Measurements from ENCODE around the gene SNRPA1.

SNRPA1 gene

DNA sequence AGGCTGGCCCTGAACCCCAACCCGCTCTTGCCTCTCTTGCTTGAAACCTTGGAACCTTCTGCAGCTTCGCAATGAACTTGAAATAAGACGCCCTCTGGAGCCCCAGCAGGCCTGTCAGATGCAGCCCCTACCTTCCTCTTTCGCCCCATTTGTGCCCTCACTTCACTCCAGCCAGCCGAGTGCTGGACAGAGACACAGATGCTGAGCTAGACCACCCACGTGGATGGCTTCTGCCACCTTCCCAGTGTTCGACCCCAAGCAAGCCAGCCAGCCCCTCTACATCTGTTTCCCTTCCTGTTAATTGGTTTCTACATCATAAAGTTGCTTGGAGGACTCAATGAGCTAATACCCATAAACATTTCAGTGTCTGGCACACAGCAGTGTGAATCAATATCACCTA lies 23.8 kb upstream of the SNRPA1 start:
- no peak for DNase-seq (ENCODE audit: low read depth in 2 of 2)

DNA sequence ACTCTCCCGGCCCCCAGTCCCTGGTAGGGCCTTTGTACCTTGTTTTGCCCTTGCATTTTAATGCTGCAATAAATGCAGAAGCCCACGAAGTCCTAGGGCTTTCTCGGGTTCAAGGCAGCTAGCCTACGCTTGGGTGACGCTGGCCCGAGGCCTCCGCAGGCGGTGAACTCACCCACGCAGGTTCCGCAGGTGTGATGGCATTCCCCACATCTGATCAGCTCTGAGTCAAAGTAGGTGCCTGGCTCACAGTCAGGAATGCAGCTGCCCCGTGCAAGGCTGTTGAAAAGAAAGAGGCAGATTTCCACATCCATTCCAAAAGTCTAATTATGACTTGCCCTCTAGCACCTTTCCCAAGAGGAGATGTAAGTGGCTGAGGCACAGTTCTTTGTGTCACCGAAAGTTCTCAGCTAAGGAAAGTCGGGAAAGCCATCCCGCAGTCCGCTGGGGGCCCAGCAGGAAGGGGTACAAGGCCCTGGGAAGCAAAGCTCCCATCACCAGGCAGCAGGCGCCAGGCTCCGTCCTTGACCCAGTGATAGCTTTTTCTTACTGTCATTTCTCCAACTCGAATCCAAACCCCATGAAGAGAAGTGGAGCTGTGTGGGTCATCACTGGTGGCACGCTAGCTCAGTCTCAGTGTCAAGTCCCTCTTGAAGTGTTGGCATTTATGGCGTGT lies 23.2 kb upstream of the SNRPA1 start:
- DNase-seq (ENCODE audit: low read depth in 2 of 2): no peak

- DNase-seq (ENCODE audit: low read depth in 2 of 2): no peak
Observed at GRCh38 chr15:101317336-101317872, 22.4 kb upstream of the SNRPA1 start.

DNA sequence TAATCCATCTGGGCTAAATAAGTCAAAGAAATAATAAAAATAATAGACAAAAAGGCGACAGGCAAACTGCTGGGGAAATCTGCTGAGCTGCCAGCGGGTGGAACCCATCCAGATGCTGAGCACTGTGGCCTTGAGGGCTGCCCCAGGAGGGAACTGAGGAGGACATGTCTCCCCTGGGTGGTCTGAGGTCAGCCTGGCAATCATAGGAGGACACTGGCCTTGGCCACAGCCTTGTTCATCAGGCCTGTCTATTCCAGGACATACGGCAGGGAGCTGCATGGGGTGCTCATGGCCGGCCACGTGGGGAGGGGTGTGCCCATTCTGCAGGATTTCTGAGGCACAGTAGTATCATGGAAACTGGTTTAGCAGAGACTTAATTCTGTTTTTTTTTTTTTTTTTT lies 21.5 kb upstream of the SNRPA1 start:
- DNase-seq (ENCODE audit: low read depth in 2 of 2): no peak

- no peak for DNase-seq (ENCODE audit: low read depth in 2 of 2)
Observed at GRCh38 chr15:101315736-101316135, 20.7 kb upstream of the SNRPA1 start.

DNA sequence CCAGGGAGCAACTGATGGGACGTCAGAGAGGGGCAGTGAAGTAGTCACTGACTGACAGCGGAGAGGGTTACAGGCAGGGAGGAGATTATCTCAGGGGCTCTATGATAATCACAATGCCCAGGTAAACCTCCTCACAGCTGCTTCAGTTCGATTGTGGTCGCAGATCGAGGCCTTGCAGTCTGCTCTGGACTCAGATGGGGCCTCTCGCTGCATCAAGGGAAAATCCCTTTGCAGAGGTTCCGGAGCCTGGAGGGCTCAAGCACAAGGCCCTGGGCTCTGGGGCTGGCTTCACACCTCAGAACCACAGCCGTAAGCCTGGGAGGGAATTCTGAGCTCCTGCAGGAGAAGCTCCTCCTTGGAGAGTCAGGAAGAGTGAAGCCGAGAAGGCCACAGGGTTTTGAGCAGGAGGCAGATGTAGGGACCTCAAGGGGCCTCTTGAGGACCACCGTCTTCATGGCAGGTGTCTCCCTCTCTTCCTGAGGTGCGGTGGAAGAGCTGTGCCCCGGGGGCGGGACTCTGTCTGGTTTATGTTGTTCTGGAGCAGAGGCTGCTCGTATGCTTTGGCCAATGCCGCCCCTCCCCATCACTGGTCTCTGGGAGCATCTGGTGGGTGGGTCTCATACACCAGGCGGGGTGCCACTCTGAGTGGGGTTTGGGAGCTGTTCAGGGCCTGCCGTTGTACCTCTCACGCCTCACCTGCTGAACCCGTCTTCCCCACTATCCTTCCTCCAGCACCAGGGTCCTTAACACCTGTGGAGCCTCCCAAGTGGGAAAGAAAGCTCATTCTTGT lies 19.5 kb upstream of the SNRPA1 start:
- DNase-seq (ENCODE audit: low read depth in 2 of 2): no peak

DNA sequence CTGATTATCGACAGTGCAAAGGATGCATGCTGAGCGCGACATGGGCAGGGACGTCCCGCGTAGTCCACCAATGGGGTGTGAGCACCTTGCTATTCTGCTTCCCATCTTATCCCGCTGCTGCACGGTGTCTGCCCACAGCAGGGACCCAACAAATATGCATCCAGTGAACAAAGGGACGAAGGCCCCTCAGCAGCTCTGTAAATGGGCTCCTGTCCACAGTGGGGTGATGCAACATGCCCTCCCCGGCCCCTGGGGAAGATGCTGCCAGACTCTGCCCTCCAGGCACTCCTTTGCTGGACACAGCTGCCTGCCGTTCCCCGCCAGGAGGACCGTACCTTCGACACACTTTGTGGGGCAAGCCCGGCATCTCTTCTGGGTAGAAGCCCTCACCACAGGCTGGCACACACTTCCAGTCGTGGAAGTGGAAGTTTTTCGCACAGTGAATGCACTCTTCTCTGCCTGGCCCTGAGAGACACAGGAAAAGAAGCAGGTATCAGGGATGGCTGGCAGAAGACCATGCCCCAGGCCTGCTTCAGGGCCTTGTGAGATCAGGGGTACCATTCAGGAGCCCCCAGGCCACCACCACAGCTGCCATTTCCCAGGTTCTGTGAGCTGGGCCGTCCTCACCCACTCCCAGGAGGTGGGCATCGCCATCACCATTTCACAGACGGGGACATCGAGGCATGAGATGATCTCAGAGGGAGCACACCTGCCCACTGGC lies 18.2 kb upstream of the SNRPA1 start:
- no peak for DNase-seq (ENCODE audit: low read depth in 2 of 2)

DNA sequence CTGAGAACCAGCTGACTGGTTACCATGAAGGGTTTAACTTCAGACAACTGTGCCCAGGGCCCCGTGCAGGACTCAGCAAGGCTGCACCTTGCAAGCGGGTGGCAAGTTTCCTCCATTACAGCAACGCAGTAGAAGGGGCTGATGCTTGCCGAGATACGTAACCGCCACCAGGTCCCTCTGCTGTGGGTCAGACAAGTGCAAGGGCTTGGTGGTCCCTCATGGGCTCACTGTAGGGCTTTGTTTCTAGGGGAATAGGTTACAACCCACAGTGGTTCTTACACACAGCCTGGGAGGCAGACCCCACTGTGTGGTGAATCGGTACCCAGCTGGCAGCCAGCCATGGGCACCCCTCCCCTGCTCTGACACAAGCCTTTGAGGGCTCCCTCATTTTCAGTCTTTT lies 15.5 kb upstream of the SNRPA1 start:
- DNase-seq (ENCODE audit: low read depth in 2 of 2): no peak

GRCh38 chr15:101310161-101310480 lies 15.1 kb upstream of the SNRPA1 start:
- DNase-seq (ENCODE audit: low read depth in 2 of 2): no peak

- no peak for DNase-seq (ENCODE audit: low read depth in 2 of 2)
Observed at GRCh38 chr15:101309436-101310160, 14.6 kb upstream of the SNRPA1 start.

- DNase-seq (ENCODE audit: low read depth in 2 of 2): no peak
Observed at GRCh38 chr15:101308604-101309435, 13.8 kb upstream of the SNRPA1 start.

DNA sequence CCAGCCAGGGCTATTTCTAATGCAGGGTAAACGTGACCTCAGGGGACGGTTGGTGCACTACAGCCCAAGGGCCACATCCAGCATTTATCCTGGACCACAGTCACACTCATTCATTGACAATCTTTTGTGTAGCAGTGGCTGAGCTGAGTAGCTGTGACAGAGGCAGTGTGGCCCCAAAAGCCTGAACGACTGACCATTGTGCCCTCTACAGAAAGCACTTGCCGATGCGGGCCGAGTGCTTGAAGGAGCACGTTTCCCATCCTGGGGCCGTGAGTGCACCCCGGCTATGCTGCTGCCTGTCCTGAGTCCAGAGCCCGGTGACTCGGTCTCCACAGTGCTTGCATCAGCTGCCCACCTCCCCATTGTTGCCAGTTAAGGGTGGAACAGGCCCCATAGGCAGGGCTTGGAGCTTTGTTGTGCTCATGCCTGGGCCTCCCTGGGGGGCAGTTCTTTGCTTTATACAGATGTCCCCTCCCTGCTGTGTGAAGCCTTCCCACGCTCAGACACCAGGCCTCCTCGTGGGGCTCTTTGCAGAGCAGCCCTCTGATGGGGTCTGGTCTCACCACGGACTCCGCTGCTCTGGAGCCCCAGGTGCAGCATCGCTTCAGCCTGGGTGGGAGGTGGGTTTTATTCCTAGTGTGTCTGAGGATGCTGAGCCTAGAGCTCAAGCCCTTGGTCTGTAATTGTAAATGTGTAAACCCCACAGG lies 13.0 kb upstream of the SNRPA1 start:
- no peak for DNase-seq (ENCODE audit: low read depth in 2 of 2)

DNA sequence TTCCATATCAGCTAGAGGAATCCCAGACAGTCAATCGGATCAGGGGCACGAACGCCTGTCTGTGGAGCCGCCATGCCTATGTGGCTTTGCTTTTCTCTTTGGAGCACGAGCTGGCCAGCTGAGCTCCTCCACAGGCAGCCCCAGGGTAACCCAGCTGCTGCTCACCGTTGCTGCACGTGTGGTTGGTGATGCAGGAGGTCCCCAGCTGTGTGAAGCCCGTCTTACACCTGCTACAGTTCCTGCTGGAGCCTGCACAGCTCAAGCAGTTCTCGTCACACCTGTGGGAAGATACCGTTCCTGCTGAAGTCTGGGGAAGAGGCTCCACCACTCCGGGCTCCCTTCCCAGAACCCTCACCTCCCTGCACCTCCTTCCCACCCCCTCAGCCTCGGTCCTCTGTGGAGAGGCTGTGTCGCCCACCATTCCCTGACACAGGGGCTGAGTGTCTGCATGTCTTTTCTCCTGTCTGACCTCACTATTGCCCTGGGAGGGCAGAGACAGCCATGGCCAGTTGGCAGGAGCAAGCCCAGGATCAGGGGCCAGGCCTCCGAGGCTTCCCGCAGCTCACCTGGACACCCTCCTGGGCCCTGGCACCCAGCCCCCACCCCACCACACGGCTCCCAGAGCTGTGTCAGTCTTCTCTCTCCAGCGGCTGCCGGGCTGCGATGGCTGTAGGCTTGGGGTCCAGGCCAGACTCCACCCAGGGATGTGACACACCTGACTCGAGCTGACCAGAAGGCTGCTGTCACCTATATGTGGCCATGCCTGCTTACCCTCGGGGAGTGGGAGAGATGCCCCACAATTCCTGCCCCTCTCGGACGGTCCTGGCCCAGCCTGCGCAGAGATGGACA lies 12.2 kb upstream of the SNRPA1 start:
- DNase-seq (ENCODE audit: low read depth in 2 of 2): no peak

- DNase-seq (ENCODE audit: low read depth in 2 of 2): no peak
Observed at GRCh38 chr15:101306341-101307047, 11.4 kb upstream of the SNRPA1 start.

DNA sequence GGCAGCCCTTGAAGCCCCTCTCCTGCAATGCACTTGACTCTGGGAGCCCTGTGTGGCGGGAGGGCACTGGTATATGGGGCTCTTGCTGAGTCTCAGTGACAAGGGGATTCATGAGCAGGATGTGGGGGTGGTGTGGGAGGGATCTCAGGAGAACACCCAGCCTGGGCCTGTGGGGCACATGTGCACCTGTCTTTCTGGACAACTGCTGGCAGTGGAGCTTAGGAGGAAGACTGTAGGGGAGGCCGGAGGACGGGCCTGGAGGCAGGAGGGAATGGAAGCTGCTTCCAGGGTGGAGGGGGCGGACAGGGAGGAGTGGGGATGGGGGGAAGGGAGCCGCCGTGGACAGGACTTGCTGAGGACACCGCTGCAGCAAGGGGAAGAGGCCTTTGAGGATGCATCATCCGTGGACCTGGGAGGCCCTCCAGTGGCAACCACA lies 10.8 kb upstream of the SNRPA1 start:
- no peak for DNase-seq (ENCODE audit: low read depth in 2 of 2)

DNA sequence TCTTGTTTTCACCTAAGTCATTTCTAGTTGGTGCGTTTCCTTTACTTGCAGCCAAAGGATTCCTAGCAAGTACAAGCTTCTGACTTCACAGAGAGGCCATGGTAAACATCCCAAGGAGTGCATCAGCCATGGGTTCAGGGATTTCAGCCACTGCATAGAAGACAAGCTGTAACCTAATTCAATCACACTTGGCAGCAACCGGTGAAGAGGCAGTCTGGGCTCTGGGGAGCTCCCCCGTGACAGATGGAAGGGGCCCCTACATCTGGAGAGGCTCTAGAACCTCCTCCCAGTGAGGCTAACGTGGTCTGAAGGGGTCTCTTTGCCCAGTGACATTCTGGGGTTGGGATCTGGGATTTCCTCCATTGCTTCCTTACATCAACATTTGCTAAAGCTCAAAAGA lies 8.4 kb upstream of the SNRPA1 start:
- DNase-seq (ENCODE audit: low read depth in 2 of 2): no peak

GRCh38 chr15:101296418-101297405 lies 1.7 kb upstream of the SNRPA1 start:
- DNase-seq (ENCODE audit: low read depth in 2 of 2): no peak
